Skeletal muscle satellite cell (primary cell): ENCODE measurements around the gene AUTS2.

Experiments
- H3K27me3 ChIP-seq: 2 replicates; pipeline ENCODE4 v1.7.0; 2013; ENCODE audit warnings: low read length; ENCODE audit not compliant: control insufficient read depth, insufficient read depth
- H3K36me3 ChIP-seq: 2 replicates; pipeline ENCODE4 v1.7.0; 2013; ENCODE audit warnings: mild to moderate bottlenecking, control low read depth, low read length; ENCODE audit not compliant: insufficient read depth
- H3K4me1 ChIP-seq: 2 replicates; pipeline ENCODE4 v1.7.0; 2013; ENCODE audit warnings: low read length; ENCODE audit not compliant: control insufficient read depth, insufficient read depth
- H3K4me2 ChIP-seq: 2 replicates; pipeline ENCODE4 v1.7.0; 2013; ENCODE audit warnings: mild to moderate bottlenecking, low read length
- H3K4me3 ChIP-seq: 2 replicates; pipeline ENCODE4 v1.7.0; 2013; ENCODE audit warnings: low read length
- H3K9ac ChIP-seq: 2 replicates; pipeline ENCODE4 v1.7.0; 2013; ENCODE audit warnings: mild to moderate bottlenecking, low read depth, low read length, moderate library complexity
- H3K9me3 ChIP-seq: replicated peaks from 2 replicates; pipeline ENCODE4 v1.7.0; 2013; ENCODE audit warnings: mild to moderate bottlenecking, control low read depth, low read length

The AUTS2 gene

DNA sequence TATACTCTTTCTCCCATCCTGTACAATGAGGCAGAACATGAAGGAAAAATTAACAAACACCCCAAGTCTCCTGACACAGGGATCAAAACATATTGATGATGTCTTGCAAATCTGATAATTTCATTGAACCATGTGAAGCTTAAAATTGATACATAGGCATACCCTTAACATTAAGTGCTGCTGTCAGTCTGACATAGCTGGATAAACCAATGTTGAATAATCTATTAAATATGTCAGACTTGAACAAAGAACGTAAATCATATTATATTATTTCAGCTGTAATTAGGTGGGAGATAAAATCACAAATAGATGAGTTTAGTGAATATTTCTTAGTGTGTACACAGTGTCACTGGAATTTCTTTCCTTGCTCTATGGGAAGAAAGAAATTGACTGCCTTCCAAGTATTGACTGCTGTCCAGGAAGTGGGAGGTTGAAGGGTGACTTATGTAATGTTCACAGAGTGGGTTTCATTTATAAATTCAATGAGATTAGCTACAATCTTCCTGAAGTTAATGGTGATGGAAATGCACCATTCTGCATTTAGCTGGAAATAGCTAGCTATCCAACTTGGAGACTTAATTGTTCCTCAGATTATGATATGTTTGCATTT is 170.8 kb downstream of the AUTS2 start:
- H3K9me3 ChIP-seq, result no peaks in the 10 kb centered on the region
- H3K27me3 ChIP-seq, result no peaks in the 10 kb centered on the region
- H3K4me2 ChIP-seq, result no peak overlapping the region
- H3K9ac ChIP-seq, result no peak overlapping the region
- H3K36me3 ChIP-seq, result no peaks in the 10 kb centered on the region
- no peak overlapping the region for H3K4me3 ChIP-seq
- no peaks in the 10 kb centered on the region for H3K4me1 ChIP-seq

DNA sequence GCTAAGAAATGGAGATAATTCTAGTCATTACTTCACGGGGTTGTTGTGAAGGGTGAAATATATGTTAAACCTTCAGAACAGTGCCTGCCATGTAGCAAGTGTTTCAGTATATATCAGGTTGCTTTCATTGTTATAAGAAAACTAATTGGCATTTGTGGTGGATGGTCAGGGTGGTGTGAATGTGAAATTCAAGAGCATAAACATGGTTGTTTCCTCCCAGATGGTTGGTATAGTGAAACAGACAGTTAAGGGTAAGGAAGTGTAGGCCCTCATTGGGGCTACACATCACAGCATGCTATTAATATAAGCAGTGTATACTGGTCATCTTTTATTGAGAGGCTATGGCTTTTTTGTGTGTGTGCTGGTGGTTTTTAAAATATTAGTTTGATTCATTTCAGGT is 171.6 kb downstream of the AUTS2 start:
- Histone ChIP-seq H3K4me1 (no peaks in the 10 kb centered on the region), H3K9ac (no peak overlapping the region), H3K4me2 (no peak overlapping the region), H3K9me3 (no peaks in the 10 kb centered on the region), H3K36me3 (no peaks in the 10 kb centered on the region), H3K4me3 (no peak overlapping the region), H3K27me3 (no peaks in the 10 kb centered on the region)

DNA sequence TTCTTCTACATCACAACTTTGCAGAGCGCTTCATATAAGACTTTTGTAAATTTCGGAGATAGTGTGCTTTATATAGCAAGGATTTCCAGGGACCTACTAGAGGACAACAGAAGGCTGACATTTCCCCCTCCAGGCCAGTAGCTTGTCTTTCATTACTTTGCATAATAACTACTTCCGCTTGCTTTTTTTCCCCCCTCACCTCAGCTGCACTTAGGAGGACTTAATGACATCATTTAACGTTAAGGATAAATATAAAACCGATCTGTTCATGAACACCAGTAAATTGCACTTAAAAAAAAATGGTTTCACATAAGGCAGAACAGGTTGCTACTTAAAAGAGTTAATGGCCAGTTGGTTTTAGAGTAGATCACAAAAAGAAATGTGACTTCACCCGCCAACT is 172.3 kb downstream of the AUTS2 start:
- Histone ChIP-seq H3K4me3 (no peak overlapping the region), H3K9ac (no peak overlapping the region), H3K4me2 (no peak overlapping the region), H3K9me3 (no peaks in the 10 kb centered on the region), H3K27me3 (no peaks in the 10 kb centered on the region), H3K36me3 (no peaks in the 10 kb centered on the region), H3K4me1 (peaks cover 4% of the 10 kb centered on the region)

DNA sequence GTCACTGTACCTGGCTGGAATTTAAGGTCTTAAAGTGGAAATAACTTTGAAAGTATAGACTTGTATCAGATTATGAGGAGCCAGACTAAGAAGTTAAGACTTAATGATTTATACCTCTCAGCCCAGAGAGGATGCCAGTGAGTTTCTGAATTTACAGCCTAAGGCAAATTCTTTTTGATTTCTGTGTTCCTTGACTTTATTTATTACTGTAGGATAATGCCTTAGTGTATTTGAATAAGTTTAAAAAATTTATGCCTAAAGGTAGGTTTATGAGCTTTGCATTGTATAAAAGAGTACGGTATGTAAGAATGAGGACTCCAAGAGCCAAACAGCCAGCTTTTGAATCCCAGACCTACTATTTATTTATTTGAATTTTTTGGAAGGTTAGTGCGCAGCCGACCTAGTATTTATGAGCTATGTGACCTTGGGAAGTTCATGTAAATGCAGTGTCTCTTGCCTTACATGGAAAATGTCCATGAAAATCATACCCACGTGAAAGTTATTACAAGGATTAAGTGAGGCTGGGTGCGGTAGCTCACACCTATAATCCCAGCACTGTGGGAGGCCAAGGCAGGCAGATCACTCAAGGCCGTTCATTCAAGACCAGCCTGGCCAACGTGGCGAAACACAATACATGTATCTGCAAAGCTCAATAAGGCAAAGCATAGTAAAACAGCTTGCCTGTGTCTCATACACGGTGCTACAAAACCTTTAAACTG is 174.6 kb downstream of the AUTS2 start:
- Histone ChIP-seq H3K9ac (no peak overlapping the region), H3K4me1 (peaks cover 4% of the 10 kb centered on the region), H3K4me3 (no peak overlapping the region), H3K27me3 (no peaks in the 10 kb centered on the region), H3K4me2 (no peak overlapping the region), H3K36me3 (no peaks in the 10 kb centered on the region), H3K9me3 (no peaks in the 10 kb centered on the region)

DNA sequence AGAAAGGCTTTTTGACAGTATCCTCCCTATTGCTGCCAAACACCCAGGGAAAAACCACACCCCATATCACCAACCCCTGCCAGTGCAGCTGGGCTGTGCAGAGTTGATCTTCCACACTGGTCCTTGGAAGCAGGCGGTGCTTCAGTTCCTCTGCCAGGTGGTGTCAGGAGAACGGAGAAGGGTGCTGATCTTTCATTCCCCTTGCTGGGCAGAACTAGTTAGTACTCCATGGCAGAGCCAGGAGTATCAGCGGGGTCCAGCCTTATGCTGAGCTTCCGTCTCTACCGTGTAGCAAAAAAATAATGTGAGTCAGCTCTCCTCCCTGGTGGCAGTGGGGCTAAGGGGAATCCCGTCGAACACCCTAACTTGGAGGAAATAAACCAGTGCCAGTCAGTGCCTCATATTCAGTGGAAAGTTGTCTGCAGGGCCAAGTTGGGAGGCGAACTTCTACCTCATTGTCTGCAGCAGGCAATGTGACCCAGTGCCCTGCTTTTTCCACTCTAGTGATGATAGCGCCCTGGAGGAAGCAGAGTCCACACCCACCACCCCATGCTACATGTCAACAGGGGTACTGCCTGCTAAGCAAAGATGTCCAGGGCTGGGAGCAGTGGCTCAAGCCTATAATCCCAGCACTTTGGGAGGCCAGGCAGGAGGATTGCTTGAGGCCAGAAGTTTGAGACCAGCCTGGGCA is 175.4 kb downstream of the AUTS2 start:
- H3K4me3 ChIP-seq, result no peak overlapping the region
- H3K36me3 ChIP-seq, result no peaks in the 10 kb centered on the region
- no peaks in the 10 kb centered on the region for H3K9me3 ChIP-seq
- no peak overlapping the region for H3K4me2 ChIP-seq
- peaks cover 4% of the 10 kb centered on the region for H3K4me1 ChIP-seq
- no peak overlapping the region for H3K9ac ChIP-seq
- H3K27me3 ChIP-seq, result no peaks in the 10 kb centered on the region

DNA sequence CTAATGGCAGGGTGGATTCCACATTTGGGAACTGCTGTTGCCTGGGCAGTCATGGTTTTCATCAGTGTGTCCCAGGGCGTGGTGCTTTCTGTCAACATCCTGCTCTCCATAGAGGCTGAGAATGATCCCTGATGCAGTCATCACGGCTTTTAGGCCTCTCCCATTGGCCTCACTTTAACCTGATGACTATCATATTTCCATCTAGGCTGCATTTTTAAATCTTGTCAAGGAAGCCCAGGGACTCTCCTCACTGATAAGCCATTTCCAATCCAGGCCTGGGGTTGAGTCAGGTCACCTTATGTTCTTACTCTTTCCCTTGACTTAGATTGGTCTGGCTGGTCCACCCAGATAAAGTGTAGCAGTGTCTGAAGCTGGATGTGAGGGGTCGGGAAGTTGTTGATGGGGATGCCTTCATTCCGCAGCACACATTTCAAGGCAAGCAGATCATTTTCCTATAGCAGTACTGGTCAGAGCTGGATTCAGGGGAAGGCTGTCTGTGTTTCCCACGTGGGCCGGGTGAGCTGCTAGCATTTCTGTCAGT is 177.0 kb downstream of the AUTS2 start:
- peaks cover 4% of the 10 kb centered on the region for H3K4me1 ChIP-seq
- no peak overlapping the region for H3K4me3 ChIP-seq
- no peaks in the 10 kb centered on the region for H3K27me3 ChIP-seq
- no peaks in the 10 kb centered on the region for H3K9me3 ChIP-seq
- H3K36me3 ChIP-seq, result no peaks in the 10 kb centered on the region
- no peak overlapping the region for H3K4me2 ChIP-seq
- H3K9ac ChIP-seq, result no peak overlapping the region

DNA sequence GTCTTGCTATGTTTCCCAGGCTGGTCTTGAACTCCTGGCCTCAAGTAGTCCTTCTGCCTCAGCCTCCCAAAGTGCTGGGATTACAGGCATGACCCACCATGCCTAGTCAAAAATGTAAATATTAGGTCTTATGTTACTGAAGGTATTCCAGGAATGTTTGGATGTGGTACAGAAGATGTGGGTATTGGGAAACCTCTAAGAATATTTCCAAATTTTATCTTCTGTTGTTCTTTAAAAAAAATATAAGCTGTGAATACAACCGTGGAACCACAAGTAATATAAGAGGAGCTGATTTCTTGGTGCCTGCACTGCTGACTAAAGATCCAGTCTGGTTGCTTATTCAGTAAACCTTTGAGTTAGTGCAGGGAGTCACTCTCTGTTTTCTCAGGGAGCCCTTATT is 178.3 kb downstream of the AUTS2 start:
- H3K4me2 ChIP-seq, result no peak overlapping the region
- no peak overlapping the region for H3K9ac ChIP-seq
- H3K27me3 ChIP-seq, result no peaks in the 10 kb centered on the region
- no peaks in the 10 kb centered on the region for H3K9me3 ChIP-seq
- no peak overlapping the region for H3K4me3 ChIP-seq
- H3K4me1 ChIP-seq, result peaks cover 4% of the 10 kb centered on the region
- no peaks in the 10 kb centered on the region for H3K36me3 ChIP-seq

DNA sequence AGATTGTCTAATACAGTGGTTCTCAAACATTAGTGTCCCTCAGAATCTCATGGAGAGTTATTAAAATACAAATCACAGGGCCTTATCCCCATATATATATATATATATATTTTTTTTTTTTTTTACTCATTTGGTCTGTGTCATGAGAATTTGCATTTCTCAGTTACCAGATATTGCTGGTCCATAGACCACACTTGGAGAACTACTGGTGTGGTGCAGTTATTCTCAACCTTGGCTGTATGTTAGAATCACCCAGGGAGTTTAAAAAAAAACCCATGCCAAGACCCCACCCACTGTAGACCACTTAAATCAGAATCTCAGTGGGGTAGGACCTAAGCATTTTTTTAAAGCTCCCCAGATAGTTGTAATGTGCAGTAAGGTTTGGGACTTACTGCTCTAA is 179.9 kb downstream of the AUTS2 start:
- Histone ChIP-seq H3K4me3 (no peak overlapping the region), H3K4me1 (peaks cover 4% of the 10 kb centered on the region), H3K36me3 (no peaks in the 10 kb centered on the region), H3K9me3 (no peaks in the 10 kb centered on the region), H3K4me2 (no peak overlapping the region), H3K9ac (no peak overlapping the region), H3K27me3 (no peaks in the 10 kb centered on the region)

DNA sequence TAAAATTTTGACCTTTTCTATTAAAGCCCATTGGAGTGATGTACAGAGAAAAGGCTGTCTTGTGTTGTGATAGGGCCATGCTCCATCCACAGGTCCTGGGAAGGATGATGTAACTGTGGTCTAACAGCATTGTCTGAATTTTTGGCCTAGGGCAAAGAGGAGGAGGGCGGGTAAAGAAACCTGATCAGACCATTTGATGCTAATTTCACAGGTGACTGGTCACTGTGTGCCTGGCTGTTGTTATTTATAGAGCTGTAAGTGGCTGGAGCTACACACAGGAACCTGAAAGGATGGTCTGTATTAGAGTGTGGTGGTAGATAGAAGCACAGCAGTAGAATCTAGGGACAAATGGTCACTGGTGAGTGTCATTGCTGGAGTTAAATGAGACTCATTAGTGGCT is 182.1 kb downstream of the AUTS2 start:
- H3K9me3 ChIP-seq, result no peaks in the 10 kb centered on the region
- H3K4me2 ChIP-seq, result no peak overlapping the region
- H3K36me3 ChIP-seq, result no peaks in the 10 kb centered on the region
- no peaks in the 10 kb centered on the region for H3K27me3 ChIP-seq
- H3K4me3 ChIP-seq, result no peak overlapping the region
- H3K9ac ChIP-seq, result no peak overlapping the region
- H3K4me1 ChIP-seq, result no peaks in the 10 kb centered on the region

DNA sequence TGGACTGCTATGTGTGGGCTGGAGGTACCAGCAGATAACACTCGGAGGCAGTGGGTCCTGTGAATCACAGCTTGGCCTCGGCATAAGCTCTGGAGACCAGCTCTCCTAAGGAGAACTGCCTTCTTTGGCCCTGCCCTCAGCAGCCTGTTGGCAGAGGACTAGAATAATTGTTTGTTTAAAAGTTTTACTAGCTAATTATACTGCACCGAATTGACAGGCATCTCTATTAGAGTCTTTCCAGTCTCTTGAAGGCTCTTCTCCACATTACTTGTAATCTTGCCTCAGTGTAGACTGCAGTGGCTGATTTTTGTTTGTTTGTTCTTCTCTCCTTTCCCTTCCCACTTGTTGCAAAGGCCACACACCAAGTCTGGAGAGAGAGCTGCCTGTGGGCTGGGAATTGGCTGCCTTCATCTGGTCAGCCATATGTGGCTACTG is 183.2 kb downstream of the AUTS2 start:
- H3K4me1 ChIP-seq, result no peaks in the 10 kb centered on the region
- H3K36me3 ChIP-seq, result no peaks in the 10 kb centered on the region
- no peak overlapping the region for H3K4me3 ChIP-seq
- H3K27me3 ChIP-seq, result no peaks in the 10 kb centered on the region
- H3K4me2 ChIP-seq, result peak overlapping the region; percentile 38
- H3K9ac ChIP-seq, result no peak overlapping the region
- H3K9me3 ChIP-seq, result no peaks in the 10 kb centered on the region

DNA sequence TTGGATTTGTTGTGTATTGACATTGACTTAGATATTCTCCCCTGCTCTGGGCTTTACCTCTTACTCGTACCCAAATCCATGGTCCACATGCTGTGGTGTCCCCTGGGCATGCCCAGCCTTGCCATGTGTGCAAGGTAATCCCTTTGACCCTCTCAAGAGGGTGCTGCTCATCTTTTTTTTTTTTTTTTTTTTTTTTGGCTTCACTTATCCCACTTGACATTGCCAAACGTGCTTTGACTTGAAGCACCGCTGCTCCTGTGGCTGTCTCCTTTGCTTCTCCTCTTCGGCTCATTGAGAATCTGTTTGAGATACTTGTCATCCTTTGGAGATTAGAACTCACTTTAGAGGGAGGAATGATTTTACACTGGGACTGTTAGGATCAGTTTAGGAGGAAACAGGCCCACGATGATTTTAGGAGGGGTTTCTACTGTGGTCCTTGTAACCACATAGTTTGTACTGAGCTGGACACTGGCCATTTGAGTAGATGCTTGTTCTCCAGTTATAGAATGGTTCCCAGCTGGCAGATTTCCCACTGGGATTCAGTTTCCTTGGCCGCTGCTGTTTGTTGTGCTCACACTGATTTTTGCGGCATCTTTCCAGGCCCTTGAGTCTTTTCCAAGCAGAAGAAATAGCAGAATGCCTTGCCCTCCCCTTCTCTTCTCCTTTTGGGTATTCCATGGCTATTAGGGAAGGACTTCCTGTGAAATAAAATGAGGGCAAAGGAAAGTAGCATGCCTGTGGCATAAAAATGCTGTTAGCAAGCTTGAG is 184.8 kb downstream of the AUTS2 start:
- Histone ChIP-seq H3K9ac (no peak overlapping the region), H3K4me1 (no peaks in the 10 kb centered on the region), H3K36me3 (no peaks in the 10 kb centered on the region)

More for the DNA sequence above, 184.8 kb downstream of the AUTS2 start:
- no peak overlapping the region for H3K4me2 ChIP-seq
- no peaks in the 10 kb centered on the region for H3K27me3 ChIP-seq
- H3K9me3 ChIP-seq, result no peaks in the 10 kb centered on the region
- H3K4me3 ChIP-seq, result no peak overlapping the region
